Ovary (tissue), 3 donors: ENCODE results near the gene SSH3.

Experiments used
- POLR2A ChIP-seq: fragments of 450-650 bp; IDR thresholded peaks from one replicate; pipeline ENCODE4 v1.6.1; 2017; ENCODE audit warnings: antibody characterized with exemption, mild to moderate bottlenecking, moderate library complexity
- TF ChIP-seq, protein P1 (sequence below), 3 donors: fragments of 450-650 bp in 2 of 3; fragments of 200-600 bp in 1 of 3; IDR thresholded peaks; one replicate each; pipeline versions ENCODE4 v1.5.1 to v1.8.0; 2016 to 2022; ENCODE audit warnings: antibody characterized with exemption in 3 of 3, mild to moderate bottlenecking in 1 of 3
- donor health status: DM: no; HTN: no; CAD: no.

DNA sequence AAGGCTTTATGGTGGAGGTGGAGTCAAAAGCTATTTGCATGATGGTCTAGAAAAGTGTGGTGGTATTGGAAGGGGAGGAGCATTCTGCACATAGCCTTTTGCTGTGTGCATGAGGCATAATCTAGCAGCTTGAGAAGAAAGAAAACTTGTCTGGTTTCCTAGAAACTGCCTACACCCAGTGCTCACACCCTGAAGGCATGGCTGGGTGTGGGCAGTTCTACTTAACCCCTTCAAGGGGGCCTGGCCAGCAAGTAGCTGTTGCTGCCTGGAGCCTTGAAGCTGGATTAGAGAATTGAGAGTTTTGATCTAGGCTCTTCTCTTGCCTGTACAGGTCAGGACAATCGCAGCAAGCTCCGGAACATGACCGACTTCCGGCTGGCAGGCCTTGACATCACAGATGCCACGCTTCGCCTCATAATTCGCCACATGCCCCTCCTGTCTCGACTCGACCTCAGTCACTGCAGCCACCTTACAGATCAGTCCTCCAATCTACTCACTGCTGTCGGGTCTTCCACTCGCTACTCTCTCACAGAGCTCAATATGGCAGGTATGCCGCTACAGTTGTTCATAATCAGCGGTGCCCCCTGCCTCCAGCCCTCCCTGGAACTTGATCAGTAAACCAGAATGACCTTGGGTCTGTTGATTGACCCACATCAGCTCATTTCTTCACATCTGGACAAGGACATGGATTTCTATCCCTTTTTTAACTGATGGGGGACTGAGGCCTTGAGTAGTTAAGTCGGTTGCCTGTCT, 49.3 kb upstream of the SSH3 start:
- TF ChIP-seq, protein P1, sequence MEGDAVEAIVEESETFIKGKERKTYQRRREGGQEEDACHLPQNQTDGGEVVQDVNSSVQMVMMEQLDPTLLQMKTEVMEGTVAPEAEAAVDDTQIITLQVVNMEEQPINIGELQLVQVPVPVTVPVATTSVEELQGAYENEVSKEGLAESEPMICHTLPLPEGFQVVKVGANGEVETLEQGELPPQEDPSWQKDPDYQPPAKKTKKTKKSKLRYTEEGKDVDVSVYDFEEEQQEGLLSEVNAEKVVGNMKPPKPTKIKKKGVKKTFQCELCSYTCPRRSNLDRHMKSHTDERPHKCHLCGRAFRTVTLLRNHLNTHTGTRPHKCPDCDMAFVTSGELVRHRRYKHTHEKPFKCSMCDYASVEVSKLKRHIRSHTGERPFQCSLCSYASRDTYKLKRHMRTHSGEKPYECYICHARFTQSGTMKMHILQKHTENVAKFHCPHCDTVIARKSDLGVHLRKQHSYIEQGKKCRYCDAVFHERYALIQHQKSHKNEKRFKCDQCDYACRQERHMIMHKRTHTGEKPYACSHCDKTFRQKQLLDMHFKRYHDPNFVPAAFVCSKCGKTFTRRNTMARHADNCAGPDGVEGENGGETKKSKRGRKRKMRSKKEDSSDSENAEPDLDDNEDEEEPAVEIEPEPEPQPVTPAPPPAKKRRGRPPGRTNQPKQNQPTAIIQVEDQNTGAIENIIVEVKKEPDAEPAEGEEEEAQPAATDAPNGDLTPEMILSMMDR (IDR thresholded peaks at IDR 0.05) = no peak
- no peak for TF ChIP-seq POLR2A
